Nephron (organoid): Measurements from ENCODE around the gene DHFR2.

Experiments used
- H3K27ac Mint-ChIP-seq, 3 experiments: 2 replicates each; pipeline ENCODE4 v1.8.0; 2020; ENCODE audit warnings: mixed read lengths in 3 of 3, mild to moderate bottlenecking in 2 of 3, moderate library complexity in 1 of 3
- H3K27me3 Mint-ChIP-seq: 2 replicates; pipeline ENCODE4 v1.8.0; 2021; ENCODE audit warnings: low read depth, mild to moderate bottlenecking, moderate library complexity, mixed read lengths
- H3K36me3 Mint-ChIP-seq: 2 replicates; pipeline ENCODE4 v1.8.0; 2020; ENCODE audit warnings: low read depth, mixed read lengths
- H3K4me1 Mint-ChIP-seq: 2 replicates; pipeline ENCODE4 v1.8.0; 2020; ENCODE audit warnings: mixed read lengths
- H3K4me3 Mint-ChIP-seq, 3 experiments: 2 replicates each; pipeline ENCODE4 v1.8.0; 2020; ENCODE audit warnings: mild to moderate bottlenecking in 3 of 3, mixed read lengths in 3 of 3, moderate library complexity in 2 of 3
- H3K9me3 Mint-ChIP-seq: 2 replicates; pipeline ENCODE4 v1.8.0; 2020; ENCODE audit warnings: mixed read lengths
- CTCF ChIP-seq, 3 experiments: fragments of 200-600 bp; sonication (generic); IDR thresholded peaks; one replicate each; pipeline ENCODE4 v1.5.0; 2021; ENCODE audit warnings: antibody characterized with exemption in 3 of 3; ENCODE audit not compliant: unreplicated experiment in 3 of 3

The DHFR2 gene

GRCh38 chr3:94008253-94008652 is 54.5 kb downstream of the DHFR2 start:
- H3K27ac Mint-ChIP-seq: no peak overlapping the region
- TF ChIP-seq CTCF (IDR thresholded peaks at IDR 0.05; ENCODE audit: unreplicated experiment in 3 of 3): no peak
- peaks cover 5% of the 10 kb centered on the region for H3K4me1 Mint-ChIP-seq
- H3K4me3 Mint-ChIP-seq: no peak overlapping the region
- no peaks in the 10 kb centered on the region for H3K27me3 Mint-ChIP-seq
- peaks cover 3% of the 10 kb centered on the region for H3K36me3 Mint-ChIP-seq
- H3K9me3 Mint-ChIP-seq: no peaks in the 10 kb centered on the region
